Measurements from ENCODE around the gene SETD4.

SETD4 gene

DNA sequence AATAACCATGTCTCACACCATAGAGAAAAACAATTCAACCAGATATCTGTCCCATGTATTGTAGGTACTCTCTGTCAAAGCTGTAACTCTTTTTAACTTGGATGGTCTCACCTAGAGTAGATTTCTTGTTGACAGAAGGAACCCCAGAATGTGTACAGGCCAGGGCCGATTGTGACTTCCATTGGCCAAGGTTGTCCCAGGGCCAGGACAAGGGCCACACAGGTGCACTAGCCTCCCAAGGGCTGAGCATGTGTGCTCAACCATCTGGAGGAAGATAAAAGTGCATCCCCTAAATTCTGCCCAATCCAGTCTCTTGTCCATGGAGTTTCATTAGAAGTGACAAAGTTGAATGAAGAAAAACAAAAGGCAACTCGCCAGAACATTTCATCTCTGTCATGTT lies 51.8 kb downstream of the SETD4 start:
- DNase-seq (ENCODE audit: low spot score) = no peak

DNA sequence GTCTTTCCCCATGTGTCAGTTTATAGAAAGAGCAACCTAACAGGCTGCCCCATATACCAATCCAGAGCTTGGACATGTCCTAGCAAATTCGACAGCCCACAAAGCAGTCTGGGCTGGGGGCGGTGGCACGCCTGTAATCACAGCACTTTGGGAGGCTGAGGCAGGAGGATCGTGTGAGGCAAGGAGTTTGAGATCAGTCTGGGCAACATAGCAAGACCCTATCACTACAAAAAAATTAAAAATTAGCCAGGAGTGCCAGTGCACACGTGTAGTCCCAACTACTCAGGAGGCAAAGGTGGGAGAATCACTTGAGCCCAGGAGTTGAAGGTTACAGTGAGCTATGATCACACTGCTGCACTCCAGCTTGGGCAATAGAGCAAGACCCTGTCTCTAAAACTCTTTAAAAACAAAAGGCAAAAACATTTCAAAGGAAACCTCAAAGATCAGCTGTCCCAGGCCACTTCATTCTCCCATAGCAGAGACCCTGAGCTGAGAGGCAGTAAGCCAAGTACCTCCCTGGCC lies 54.4 kb downstream of the SETD4 start:
- DNase-seq (ENCODE audit: low spot score) = no peak

DNA sequence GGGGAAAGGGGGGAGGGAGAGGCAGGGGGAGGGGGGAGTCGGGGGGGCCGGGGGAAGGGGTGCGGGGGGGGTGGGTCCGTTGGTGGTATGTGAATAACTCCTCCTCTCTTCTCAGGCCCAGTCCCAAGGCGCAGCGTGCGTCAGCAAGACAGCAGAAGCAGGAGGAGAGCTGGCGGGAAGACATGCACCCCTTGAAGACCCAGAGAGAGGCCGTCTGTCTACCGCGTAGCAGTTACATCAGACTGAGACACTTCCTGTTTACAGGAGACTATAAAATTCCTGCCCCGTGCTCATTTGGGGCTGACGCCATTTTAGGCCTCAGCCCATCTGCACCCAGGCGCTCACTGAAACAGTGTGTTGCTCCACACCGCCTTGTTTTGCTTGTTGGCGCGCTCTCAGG lies 55.3 kb downstream of the SETD4 start:
- DNase-seq (ENCODE audit: low spot score) = no peak

DNA sequence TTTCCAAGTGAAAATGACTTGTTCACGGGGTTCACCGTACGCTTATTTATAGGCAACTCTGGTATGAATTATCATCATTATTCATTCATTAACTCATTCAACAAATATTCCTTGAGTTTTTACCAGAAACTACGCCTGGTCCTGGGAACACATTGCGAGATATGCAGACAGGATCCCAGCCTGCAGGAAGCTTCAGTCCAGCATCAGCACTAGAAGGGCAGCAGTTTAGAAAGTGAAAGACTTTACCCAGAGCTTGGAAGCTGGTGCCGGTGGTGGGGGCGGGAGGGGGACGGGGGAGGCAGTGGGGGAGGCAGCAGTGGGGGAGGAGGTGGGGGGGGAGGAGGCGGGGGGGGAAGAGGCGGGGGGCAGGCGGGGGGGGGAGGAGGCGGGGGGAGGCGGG lies 55.9 kb downstream of the SETD4 start:
- DNase-seq (ENCODE audit: low spot score) = no peak

DNA sequence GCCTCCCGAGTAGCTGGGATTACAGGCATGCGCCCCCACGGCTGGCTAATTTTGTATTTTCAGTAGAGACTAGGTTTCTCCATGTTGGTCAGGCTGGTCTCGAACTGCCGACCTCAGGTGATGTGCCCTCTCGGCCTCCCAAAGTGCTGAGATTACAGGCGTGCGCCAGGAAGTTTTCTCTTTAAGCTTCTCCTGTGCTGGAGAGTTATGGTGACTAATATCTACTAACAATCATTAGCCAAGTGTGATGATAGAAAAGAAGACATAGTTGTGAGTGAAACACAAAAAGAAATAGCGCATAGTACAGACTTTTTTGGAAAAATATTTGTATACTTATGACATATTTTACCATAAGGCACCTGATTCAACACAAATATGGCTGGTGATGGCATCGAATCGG lies 56.5 kb downstream of the SETD4 start:
- DNase-seq (ENCODE audit: low spot score) = no peak

DNA sequence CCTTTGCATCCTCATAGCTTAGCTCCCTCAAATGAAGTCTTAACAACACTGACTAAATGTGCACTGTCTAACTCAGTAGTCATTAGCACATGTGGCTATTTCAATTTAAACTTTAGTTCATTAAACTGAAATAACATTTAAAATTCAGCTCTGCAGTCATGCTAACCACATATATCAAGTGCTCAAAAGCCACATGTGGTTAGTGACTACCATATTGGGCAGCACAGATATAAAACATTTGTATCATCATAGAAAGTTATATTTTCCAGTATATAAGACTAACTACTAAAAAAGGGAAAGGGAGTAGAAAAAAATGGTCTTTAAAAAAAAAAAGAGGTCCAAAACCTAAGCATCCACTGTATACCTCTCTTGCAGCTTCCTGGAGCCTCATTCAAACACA lies 64.1 kb downstream of the SETD4 start:
- DNase-seq (ENCODE audit: low spot score) = no peak

DNA sequence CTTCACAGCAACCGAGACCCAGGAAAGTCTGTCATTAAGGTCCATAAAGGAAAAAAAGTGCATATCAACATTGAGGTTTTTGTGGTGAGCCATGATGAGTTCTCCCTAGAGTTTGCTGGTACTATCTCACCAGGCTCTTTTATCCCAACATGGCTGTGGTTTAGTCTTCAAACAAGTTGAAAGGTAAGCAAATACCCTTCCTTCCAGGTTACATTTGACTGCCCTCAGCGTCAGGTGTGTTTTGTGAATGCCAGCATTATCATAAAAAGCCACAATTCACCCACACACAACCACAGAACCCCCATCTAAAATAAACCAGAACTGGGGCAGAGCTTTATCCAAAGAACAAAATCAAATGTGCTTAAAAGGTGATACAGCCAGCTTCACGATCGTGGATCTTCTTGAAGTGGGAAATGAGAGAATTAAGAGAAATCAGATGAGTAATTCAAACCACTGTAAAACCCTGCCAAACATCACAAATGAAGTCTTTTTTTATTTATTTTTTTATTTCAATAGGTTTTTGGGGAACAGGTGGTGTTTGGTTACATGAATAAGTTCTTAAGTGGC lies 64.7 kb downstream of the SETD4 start:
- no peak for DNase-seq (ENCODE audit: low spot score)

DNA sequence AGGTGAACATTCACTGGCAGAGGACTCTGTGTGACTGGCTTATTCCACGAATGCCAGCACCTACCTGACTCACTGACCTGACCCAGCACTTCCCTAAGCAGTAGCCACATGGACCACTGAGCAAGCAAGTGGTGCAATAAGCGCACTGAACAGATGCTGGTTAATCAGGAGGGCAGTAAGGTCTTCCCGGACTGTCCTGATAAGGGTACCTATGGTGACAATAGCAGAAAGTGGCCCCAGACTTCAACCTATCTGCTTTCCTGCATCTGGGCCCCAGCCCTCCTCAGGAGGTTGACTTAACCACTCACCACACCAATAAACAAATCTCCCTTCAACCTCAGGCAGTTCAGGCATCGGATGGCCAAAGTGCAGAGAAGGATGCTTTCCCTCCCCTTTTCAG lies 65.7 kb downstream of the SETD4 start:
- DNase-seq (ENCODE audit: low spot score) = no peak

DNA sequence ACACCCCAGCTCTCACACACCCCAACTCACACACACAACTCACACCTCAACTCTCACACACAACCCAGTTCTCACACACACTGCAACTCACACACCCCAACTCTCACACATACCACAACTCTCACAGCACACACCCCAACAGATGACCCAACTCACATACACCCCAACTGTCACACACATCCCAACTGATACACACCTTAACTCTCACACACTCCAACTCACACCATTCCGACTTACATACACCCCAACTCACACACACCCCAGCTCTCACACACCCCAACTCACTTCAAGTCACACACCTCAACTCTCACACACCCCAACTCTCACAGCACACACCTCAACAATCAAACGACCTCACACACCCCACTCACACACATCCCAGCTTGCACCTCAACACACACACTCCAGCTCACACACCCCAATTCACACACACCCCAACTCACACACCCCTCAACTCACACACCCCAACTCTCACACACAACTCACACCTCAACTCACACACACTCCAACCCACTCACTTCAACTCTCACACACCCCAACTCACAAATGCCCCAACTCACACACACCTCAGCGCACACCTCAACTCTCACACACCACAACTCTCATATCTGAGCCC lies 66.3 kb downstream of the SETD4 start:
- DNase-seq (ENCODE audit: low spot score) = no peak

DNA sequence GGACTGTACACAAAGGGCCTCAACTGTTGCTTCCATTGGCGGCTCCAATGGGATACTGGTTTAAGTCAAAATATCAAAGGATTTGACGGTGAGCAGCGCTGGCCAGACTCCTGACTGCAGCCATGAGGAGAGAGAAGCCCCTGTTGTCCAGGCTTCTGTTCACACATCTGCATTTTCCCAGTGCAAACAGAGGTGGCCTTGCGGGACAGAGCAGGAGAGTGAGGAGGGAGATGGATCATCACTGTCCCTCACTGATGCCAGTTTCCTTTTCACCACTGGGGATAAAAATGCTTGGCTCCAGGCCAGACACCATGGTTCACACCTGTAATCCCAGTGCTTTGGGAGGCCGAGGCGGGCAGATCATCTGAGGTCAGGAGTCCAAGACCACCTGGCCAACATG lies 69.2 kb downstream of the SETD4 start:
- DNase-seq (ENCODE audit: low spot score) = no peak

DNA sequence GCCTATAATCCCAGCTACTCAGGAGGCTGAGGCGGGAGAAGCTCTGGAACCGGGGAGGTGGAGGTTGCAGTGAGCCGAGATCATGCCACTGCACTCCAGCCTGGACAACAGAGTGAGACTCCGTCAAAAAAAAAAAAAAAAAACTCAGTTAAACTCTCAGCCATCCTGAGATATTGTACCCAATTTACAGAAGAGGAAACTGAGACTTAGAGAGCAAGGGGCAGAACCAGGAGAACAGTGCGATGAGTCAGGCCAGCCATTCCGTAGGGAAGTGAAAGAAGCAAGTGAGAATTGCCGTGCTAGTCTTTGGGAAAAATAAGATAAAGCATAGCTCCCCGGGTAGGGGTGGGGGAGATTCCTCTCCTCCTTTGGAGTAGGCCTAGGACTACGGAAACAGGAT lies 69.7 kb downstream of the SETD4 start:
- no peak for DNase-seq (ENCODE audit: low spot score)

DNA sequence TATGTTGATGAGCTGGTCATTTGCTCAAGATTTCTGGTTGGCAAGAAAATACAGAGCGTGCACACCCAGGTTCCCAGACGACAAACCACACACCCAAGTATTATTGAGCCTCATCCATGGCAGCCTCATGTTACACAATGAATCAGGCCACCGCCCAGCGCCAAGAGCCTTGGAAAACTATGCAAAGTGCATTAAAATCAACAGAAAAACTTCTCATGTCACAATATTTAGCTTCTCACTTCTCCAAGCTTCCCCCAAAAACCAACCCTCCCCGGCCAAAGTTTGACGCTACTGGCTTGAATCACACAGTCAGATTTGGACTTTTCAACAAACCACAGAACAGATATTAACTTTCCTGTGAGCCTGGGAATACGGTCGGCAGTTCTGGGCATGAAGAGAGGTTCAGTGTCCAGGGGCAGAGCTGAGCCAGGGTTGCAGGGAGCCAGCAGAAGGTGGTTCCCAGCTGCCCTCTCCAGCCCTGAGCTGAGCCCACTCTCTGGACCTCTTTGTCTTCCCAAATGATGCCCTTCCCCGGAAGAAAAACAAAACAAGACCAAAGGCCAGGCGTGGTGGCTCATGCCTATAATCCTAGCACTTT lies 71.1 kb downstream of the SETD4 start:
- DNase-seq (ENCODE audit: low spot score) = no peak

DNA sequence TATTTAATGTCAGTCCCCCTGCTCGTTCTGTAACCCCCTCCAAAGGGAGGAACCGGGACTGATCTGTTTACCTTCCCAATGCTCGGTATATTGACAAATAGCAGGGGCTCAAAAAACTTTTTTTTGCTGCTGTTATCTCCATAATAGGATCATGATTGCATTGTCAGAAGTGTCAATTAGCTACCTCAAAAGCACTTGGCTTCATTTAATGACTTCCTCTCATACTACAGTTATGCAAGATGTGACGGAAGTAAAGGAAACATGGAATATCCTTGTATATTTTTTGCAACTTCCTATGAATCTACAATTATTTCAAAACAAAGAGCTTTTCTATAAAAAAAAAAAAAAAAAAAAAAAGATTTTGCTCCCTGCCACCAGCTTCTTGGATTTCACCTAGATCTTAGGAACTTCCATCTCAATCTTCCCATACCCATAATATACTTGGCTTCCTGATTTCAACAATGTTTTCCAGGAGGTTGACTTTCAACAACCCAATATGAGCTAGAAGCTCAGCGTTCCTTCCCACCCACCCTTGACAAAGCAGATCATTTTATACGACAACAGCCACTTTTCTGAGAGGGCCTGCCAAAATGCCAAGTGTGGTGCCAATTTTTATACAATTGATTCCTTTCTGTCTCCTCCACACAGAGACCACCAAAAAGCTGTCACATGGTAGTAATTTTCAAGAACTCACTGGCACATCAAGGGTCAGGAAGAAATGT lies 71.7 kb downstream of the SETD4 start:
- DNase-seq (ENCODE audit: low spot score) = no peak

DNA sequence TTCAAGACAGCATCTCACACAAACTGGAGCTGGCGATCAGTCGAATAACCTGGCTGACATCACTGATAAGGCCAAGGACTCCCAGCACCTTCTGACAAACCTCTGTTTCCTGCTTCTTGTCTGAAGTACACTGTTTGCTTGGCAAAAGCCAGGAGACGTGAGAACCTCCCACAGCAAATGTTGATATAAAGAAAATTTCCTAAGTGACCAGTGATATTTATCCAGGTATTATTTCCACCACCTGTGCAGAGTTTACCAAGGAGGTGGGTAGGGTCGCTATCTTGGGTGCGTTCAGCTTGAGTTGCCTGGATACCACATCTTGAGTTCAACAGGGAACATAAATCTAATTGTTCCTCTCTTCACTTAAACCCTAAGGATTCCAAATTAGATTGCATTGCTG lies 72.9 kb downstream of the SETD4 start:
- no peak for DNase-seq (ENCODE audit: low spot score)

DNA sequence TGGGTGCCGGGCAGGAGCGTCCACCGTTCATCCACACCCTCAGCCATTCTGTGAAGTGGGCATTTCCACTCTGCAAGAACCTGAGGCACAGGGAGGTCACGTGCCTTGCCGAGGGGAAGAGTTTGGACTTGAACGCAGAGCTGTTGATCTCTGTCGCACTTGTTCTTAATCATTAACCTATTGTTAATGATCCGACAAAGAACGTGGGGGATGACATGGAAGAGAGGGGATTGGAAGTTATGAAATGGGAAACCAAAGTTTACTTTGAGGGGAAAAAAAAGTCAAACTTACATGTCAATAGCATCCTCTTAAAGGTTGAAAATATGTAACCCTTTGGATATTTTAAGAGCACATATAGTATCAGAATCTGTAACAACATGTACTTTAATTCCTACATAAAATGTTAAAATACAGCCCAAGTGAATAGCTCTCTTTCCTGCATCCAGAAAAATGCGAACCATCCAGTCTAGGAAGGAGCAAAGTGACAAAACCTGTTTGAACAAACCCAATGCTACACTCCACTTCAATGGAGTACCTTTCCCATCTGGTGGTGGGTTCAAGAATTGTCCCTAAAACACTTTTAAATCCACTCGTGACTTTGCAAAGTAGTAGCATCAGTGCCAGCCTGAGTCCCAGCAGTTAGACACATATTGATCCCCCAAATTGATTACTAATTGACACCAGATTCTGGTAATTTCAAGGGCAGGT lies 75.5 kb downstream of the SETD4 start:
- no peak for DNase-seq (ENCODE audit: low spot score)

Measured in LoVo (cell line).